Measurements from ENCODE around the gene GNG7. TPM values are rescaled to one million over a fixed set of nuclear protein-coding genes. Genes with fewer than 3 reads are reported as not detected.

GNG7 gene
- total RNA-seq, 1 experiment from 2014 or later = 7.7 TPM

DNA sequence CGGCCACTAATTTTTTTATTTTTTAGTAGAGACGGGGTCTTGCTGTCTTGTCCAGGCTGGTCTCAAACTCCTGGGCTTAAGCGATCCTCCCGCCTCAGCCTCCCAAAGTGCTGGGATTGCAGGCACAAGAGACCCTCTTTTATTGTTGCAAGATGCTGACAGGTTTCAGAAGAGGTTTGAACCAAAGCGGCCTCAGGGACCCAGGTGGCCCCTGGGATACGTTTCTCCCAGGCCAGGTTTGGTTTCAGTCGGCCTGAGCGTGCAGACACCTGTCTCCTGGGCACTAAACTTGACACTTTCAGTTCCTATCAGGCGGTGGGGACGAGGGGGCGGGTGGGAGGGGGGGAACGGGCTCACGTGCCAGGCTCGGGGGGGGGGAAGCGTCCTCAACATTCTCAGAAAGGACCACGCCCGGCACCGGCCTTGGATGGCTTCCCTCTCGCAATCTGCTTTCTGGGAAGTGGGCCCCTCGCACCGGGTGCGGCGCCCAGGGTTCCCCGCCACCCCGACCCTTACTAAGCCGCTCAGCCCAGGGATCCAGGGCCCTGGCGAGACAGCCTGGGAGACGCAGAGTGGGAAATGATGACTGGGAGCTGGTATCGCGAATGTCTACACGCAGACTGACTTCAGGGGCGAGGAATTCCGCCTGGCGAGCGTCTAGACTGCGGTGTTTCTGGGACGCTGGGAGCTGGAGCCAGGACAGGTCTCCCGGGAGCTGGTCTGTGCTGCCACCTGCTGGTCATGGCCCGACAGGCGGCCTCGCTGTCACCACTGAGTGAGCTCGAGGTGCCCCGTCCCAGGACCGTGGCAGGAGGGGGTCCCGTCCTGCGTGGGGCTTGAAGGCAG is 91.6 kb downstream of the GNG7 start:
- Histone ChIP-seq H3K27me3 (ENCODE audit: insufficient read depth, low read length) (no peaks in the 10 kb centered on the region), H3K14ac (ENCODE audit: insufficient read depth, low read length) (no peak overlapping the region), H2AK5ac (ENCODE audit: insufficient read length, low read length) (no peak overlapping the region), H4K5ac (ENCODE audit: insufficient read length, low read depth, low read length) (no peak overlapping the region), H3K79me2 (ENCODE audit: insufficient read depth, low read length) (no peaks in the 10 kb centered on the region), H4K20me1 (ENCODE audit: control insufficient read depth, insufficient read depth, insufficient read length) (no peaks in the 10 kb centered on the region), H3K18ac (ENCODE audit: insufficient read length, low read depth, low read length) (no peak overlapping the region), H2BK15ac (ENCODE audit: low read depth, low read length) (no peak overlapping the region), H4K91ac (ENCODE audit: insufficient read length, low read depth, low read length) (no peak overlapping the region), H3K4me1 (ENCODE audit: insufficient read depth, low read length) (peaks cover 2% of the 10 kb centered on the region; the same call in 1 of the 2 replicates), H3K4ac (ENCODE audit: low read depth, low read length) (no peak overlapping the region), H3K9me3 (ENCODE audit: control insufficient read depth, low read depth, low read length) (no peaks in the 10 kb centered on the region), H3K9ac (ENCODE audit: extremely low read depth, insufficient read length, low read length) (no peak overlapping the region), H3K23me2 (ENCODE audit: insufficient read length, low read depth, low read length, poor library complexity, severe bottlenecking) (peaks cover 5% of the 10 kb centered on the region), H3K56ac (ENCODE audit: insufficient read length, low read depth, low read length) (no peak overlapping the region), H3K23ac (ENCODE audit: insufficient read length, low read depth, low read length) (no peak overlapping the region), H3K79me1 (ENCODE audit: insufficient read depth, low read depth, low read length, poor library complexity, severe bottlenecking) (no peaks in the 10 kb centered on the region), H4K8ac (replicated peaks; ENCODE audit: insufficient read length, low read depth, low read length) (no peak overlapping the region), H3K27ac (ENCODE audit: insufficient read length, low read depth, low read length) (no peak overlapping the region), H2BK120ac (ENCODE audit: low read depth, low read length, poor library complexity, severe bottlenecking) (no peak overlapping the region), H3K4me2 (ENCODE audit: insufficient read depth, insufficient read length, low read length) (peak overlapping the region; percentile 32), H2AFZ (ENCODE audit: low read length) (no peak overlapping the region), H2BK12ac (ENCODE audit: insufficient read length, low read depth, low read length) (no peak overlapping the region), H3T11ph (ENCODE audit: low read length) (no peak overlapping the region), H2BK5ac (ENCODE audit: insufficient read length, low read length) (no peak overlapping the region), H2BK20ac (ENCODE audit: low read depth, low read length, poor library complexity, severe bottlenecking) (no peak overlapping the region)
- peaks cover 30% of the 10 kb centered on the region for H3K27me3 Mint-ChIP-seq (ENCODE audit: low read depth)
- TF ChIP-seq, protein P1, sequence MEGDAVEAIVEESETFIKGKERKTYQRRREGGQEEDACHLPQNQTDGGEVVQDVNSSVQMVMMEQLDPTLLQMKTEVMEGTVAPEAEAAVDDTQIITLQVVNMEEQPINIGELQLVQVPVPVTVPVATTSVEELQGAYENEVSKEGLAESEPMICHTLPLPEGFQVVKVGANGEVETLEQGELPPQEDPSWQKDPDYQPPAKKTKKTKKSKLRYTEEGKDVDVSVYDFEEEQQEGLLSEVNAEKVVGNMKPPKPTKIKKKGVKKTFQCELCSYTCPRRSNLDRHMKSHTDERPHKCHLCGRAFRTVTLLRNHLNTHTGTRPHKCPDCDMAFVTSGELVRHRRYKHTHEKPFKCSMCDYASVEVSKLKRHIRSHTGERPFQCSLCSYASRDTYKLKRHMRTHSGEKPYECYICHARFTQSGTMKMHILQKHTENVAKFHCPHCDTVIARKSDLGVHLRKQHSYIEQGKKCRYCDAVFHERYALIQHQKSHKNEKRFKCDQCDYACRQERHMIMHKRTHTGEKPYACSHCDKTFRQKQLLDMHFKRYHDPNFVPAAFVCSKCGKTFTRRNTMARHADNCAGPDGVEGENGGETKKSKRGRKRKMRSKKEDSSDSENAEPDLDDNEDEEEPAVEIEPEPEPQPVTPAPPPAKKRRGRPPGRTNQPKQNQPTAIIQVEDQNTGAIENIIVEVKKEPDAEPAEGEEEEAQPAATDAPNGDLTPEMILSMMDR (conservative IDR thresholded peaks at IDR 0.05) = peak; percentile 99
- peaks cover 8 to 13% of the 10 kb centered on the region in 2 experiments for H3K9me3 Mint-ChIP-seq
- H3K4me1 Mint-ChIP-seq = peaks cover 15 to 18% of the 10 kb centered on the region in 2 experiments
- H3K27ac Mint-ChIP-seq = no peak overlapping the region; a peak in 1 of 7 replicates
- DNase-seq = peak; percentile 92
- peak overlapping the region; percentile 49 to 71 for H3K4me3 Mint-ChIP-seq
- no CpG with 5 or more reads among the region's 46 CpGs for WGBS (ENCODE audit: extremely low coverage, insufficient read length, low lambda C conversion rate)
- H3K36me3 Mint-ChIP-seq (ENCODE audit: insufficient read depth in 1 of 3, low read depth in 3 of 3) = peaks cover 2 to 6% (median 4%) of the 10 kb centered on the region in 3 experiments; a peak in 5 of 7 replicates
